ENCODE measurements around the gene ADAMTS6.

Gene ADAMTS6

DNA sequence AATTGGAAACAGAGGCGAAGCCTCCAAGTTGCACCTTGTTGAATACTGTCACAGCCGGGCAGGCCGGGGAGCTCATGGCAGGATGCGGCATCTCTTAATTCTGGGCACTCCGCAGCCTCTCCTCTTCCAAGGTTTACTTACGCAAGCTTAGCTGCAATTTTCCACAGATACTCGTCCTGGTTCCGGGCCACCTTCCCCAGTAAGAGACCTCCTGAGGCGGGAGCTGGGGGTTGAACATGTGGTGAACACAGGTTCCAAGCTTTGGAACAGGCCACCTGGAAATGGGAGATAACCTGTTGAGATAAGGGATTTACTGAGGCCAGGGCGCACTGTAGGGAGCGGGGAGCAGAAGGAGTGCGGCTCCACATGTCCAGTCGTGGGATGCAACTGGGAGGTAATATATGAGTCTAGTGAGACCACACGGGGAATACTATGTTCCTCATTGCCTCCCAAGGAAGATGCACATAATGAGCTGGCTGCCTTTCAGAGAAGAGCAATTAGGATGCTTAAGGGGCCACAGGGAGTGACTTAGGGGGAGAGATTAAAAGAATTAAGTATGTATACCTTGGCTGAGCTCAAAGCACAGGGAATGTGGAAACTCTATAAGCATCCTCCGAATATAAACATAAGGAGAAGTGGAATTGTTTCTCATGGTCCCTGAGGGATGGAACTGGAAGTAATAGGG, 377.8 kb downstream of the ADAMTS6 start:
- no peak for DNase-seq (ENCODE audit: low read depth in 2 of 2)

- DNase-seq (ENCODE audit: low read depth in 2 of 2), result peak in 1 of 2 donors; percentile 22
Observed at GRCh38 chr5:65102976-65103711, 378.6 kb downstream of the ADAMTS6 start.

GRCh38 chr5:65102371-65102975, 379.2 kb downstream of the ADAMTS6 start:
- DNase-seq (ENCODE audit: low read depth in 2 of 2), result no peak

DNA sequence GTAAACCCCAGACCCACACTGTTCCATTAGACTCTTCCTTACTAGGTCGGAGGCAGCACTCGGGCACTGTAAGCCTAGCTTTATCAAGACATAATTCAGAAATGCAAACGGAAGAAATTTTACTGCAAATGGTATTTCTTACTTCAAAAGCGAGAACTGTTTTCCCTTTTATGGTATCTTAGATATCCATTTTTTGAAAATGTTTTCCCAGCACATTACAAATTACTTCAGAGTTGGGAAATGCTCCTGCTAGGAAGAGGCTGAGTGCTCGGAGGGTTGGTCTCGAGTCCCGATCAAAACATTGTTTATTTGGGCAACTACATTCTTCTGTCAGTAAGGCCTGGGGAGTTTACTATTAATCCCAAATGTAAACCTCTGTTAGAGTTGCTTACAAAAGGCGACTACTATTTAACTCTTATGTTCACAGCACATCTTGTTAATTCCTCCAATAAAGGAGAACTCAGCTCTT, 380.1 kb downstream of the ADAMTS6 start:
- no peak for DNase-seq (ENCODE audit: low read depth in 2 of 2)

GRCh38 chr5:65100911-65101631, 380.6 kb downstream of the ADAMTS6 start:
- no peak for DNase-seq (ENCODE audit: low read depth in 2 of 2)
